Gastroesophageal sphincter (tissue), 4 donors: ENCODE data around the gene CAPRIN2. TPM values are rescaled to one million over a fixed set of nuclear protein-coding genes. Genes with fewer than 3 reads are reported as not detected.

ENCODE experiments used
- ATAC-seq: fragments of 150-250 bp; one replicate; pipeline ENCODE4 v1.9.1; 2016; ENCODE audit warnings: mild to moderate bottlenecking, moderate library complexity
- H3K27ac ChIP-seq, 4 donors: fragments of 200-600 bp; sonication (generic) in 3 of 4; 1 replicate in 3 of 4; 2 replicates in 1 of 4; pipeline ENCODE4 v1.5.1; 2016 to 2019
- H3K27me3 ChIP-seq: fragments of 200-600 bp; sonication (generic); one replicate; pipeline ENCODE4 v1.5.1; 2019
- H3K36me3 ChIP-seq, 2 donors: fragments of 200-600 bp; sonication (generic); one replicate each; pipeline ENCODE4 v1.5.1; 2019; ENCODE audit warnings: control low read depth in 1 of 2
- H3K4me1 ChIP-seq, 3 donors: fragments of 200-600 bp; sonication (generic); 1 replicate in 2 of 3; 2 replicates in 1 of 3; pipeline ENCODE4 v1.5.1; 2016 to 2019; ENCODE audit warnings: control low read depth in 2 of 3
- H3K4me3 ChIP-seq, 2 donors: fragments of 200-600 bp; sonication (generic); one replicate each; pipeline ENCODE4 v1.5.1; 2019; ENCODE audit warnings: mild to moderate bottlenecking in 1 of 2, moderate library complexity in 1 of 2
- H3K9me3 ChIP-seq, 3 donors: fragments of 200-600 bp; sonication (generic); one replicate each; pipeline ENCODE4 v1.5.1; 2017 to 2019; ENCODE audit warnings: control low read depth in 2 of 3
- EP300 ChIP-seq: sonication (generic); formaldehyde crosslinking; IDR thresholded peaks from one replicate; pipeline ENCODE4 v1.6.1; 2017; ENCODE audit warnings: antibody characterized with exemption, mild to moderate bottlenecking
- POLR2A ChIP-seq, 2 donors: fragments of 450-650 bp; IDR thresholded peaks; one replicate each; pipeline ENCODE4 v1.6.1; 2017; ENCODE audit warnings: antibody characterized with exemption in 2 of 2, mild to moderate bottlenecking in 2 of 2, moderate library complexity in 1 of 2
- POLR2AphosphoS5 ChIP-seq: sonication (generic); formaldehyde crosslinking; IDR thresholded peaks from one replicate; pipeline ENCODE4 v1.6.1; 2017; ENCODE audit warnings: antibody characterized with exemption
- WGBS, 2 donors: methylation state at CpG; one replicate each; pipeline ENCODE4 v1.1.5; 2018; ENCODE audit warnings: low coverage in 1 of 2; 5-methylcytosine and 5-hydroxymethylcytosine counted together
- total RNA-seq, 4 donors: library from RNA; depleted of rRNA; stranded (reverse); fragments of >200 nt; gene quantifications; one replicate each; pipeline ENCODE4 v1.1.0, GENCODE V29; 2016
- TF ChIP-seq, protein P1 (sequence below), 4 experiments: fragments of 200-600 bp in 2 of 4; fragments of 450-650 bp in 2 of 4; sonication (generic) in 1 of 4; IDR thresholded peaks; one replicate each; pipeline ENCODE4 v1.5.1; 2017 to 2019; ENCODE audit warnings: antibody characterized with exemption in 4 of 4, mild to moderate bottlenecking in 2 of 4, moderate library complexity in 2 of 4

The CAPRIN2 gene
- total RNA-seq, 4 donors from 2014 or later: 20.5 to 38.3 (median 27.8) TPM

DNA sequence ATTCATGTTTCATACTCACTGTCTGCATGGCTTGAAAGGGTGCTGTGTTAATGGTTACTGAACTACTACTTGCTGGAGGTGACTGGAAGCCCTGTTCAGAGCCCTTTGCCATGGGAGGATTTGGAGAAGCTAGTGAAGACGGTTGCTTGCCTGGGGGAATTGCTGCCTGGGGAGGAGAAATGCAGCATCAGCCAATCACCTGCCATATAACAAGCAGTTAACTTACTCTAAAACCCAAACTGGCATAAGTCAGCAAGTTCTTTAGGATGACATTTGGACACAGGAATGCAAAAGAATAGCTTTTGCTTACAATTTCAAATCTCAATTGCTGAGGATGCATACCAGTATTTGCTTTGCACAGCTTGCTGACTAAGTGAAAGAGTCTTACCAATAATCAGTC, 35.7 kb downstream of the CAPRIN2 start:
- Histone ChIP-seq H3K27me3 (no peaks in the 10 kb centered on the region), H3K4me1 (no peaks in the 10 kb centered on the region), H3K4me3 (no peak overlapping the region), H3K36me3 (peaks cover 10 to 87% of the 10 kb centered on the region in 2 donors), H3K9me3 (no peaks in the 10 kb centered on the region), H3K27ac (no peak overlapping the region)
- TF ChIP-seq POLR2A (IDR thresholded peaks at IDR 0.05) (no peak), POLR2AphosphoS5 (no peak), EP300 (no peak)
- TF ChIP-seq, protein P1, sequence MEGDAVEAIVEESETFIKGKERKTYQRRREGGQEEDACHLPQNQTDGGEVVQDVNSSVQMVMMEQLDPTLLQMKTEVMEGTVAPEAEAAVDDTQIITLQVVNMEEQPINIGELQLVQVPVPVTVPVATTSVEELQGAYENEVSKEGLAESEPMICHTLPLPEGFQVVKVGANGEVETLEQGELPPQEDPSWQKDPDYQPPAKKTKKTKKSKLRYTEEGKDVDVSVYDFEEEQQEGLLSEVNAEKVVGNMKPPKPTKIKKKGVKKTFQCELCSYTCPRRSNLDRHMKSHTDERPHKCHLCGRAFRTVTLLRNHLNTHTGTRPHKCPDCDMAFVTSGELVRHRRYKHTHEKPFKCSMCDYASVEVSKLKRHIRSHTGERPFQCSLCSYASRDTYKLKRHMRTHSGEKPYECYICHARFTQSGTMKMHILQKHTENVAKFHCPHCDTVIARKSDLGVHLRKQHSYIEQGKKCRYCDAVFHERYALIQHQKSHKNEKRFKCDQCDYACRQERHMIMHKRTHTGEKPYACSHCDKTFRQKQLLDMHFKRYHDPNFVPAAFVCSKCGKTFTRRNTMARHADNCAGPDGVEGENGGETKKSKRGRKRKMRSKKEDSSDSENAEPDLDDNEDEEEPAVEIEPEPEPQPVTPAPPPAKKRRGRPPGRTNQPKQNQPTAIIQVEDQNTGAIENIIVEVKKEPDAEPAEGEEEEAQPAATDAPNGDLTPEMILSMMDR (IDR thresholded peaks at IDR 0.05): no peak
- no peak for ATAC-seq
- WGBS, 2 donors: 64% methylated on average over 1 of the region's 1 CpG; no CpG with 5 or more reads in 1 of the 2 donors

DNA sequence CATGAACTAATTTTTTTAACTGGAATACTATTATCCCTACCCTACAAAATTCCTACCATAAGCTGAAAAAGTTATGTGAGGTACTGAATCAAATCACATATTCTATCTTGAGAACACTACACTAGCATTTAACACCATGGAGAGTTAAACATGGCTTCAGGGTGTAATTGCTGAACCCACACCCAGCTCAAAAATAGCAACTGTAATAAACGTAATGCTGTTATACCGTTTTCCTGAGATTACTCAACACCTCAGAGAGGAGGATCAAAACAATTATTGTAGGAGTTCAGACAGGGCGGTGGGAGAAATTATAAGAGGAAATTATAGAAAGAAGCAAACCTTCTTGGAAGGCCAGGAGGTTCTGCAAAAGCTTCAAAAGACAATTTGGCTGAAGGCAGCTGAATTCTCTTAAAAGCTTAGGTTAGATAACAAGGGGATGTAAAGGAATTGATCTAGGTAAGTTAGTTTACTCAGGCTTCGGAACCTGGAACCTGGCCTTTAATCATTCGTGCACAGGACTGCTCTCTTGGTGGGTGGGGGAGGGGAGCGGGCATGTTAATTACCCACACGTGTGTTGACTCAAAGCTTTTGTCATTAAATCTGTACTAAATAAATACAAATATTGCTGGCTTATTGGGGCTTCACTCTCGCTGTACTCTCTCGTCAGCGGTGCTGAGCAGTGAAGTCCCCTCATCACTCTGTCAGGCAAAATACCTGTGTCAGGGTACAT, 47.0 kb downstream of the CAPRIN2 start:
- Histone ChIP-seq H3K4me1 (no peaks in the 10 kb centered on the region), H3K27ac (no peak overlapping the region), H3K4me3 (no peak overlapping the region), H3K9me3 (no peaks in the 10 kb centered on the region), H3K36me3 (peaks cover 0 to 46% of the 10 kb centered on the region in 2 donors), H3K27me3 (no peaks in the 10 kb centered on the region)
- no peak for ATAC-seq
- TF ChIP-seq, protein P1 (IDR thresholded peaks at IDR 0.05): no peak
- no peak for TF ChIP-seq EP300
- TF ChIP-seq POLR2AphosphoS5: no peak
- no peak for TF ChIP-seq POLR2A (IDR thresholded peaks at IDR 0.05)
- WGBS, 2 donors: 79 to 83% methylated on average over 9 of the region's 10 CpGs

DNA sequence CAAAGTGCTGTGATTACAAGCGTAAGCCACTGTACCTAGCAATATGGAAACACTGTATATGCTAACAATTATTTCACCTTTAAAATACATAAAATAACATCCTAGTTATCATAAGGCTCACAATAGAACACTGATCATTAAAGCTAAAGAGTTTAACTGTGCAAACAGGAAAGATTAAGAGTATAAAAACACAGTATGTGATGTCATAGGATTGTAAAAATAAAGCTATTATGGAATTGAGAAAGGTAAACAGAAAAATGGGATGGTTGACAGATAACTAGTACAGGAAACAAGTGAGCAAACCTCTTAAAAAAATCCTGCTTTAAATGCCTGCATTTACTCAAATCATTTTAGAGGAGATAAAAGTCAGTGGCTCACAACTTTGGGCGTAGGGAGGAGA, 48.3 kb downstream of the CAPRIN2 start:
- Histone ChIP-seq H3K27ac (no peak overlapping the region), H3K36me3 (peaks cover 0 to 34% of the 10 kb centered on the region in 2 donors), H3K4me3 (no peak overlapping the region), H3K27me3 (no peaks in the 10 kb centered on the region), H3K9me3 (no peaks in the 10 kb centered on the region), H3K4me1 (no peaks in the 10 kb centered on the region)
- ATAC-seq: no peak
- WGBS, 2 donors: 92 to 100% methylated on average over 1 to 2 of the region's 2 CpGs
- no peak for TF ChIP-seq POLR2A (IDR thresholded peaks at IDR 0.05)
- TF ChIP-seq, protein P1 (IDR thresholded peaks at IDR 0.05): no peak
- no peak for TF ChIP-seq POLR2AphosphoS5
- TF ChIP-seq EP300: no peak

DNA sequence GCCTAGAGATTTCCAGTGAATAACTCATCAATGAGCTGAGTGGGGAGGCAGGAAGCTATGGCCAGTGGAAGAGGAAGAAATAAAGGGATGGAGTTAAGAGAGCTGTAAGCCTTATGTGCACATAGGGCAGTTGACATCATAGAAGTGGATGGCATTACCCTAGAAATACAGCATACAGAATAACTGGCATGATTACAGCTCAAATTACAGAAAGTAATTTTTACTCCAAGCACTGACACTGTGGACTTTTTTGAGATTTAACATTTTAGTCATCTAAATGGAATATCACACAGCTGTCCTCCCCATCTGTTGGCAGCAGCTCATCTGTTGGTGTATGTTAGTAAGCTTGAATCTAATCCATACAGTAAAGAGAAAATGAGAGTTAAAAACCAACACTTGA, 53.7 kb downstream of the CAPRIN2 start:
- peaks cover 0 to 7% (median 5%) of the 10 kb centered on the region in 3 donors for H3K4me1 ChIP-seq
- H3K27me3 ChIP-seq: no peaks in the 10 kb centered on the region
- TF ChIP-seq EP300: no peak
- TF ChIP-seq POLR2A (IDR thresholded peaks at IDR 0.05): no peak
- no peak overlapping the region for H3K4me3 ChIP-seq
- H3K27ac ChIP-seq: no peak overlapping the region
- ATAC-seq: no peak
- H3K36me3 ChIP-seq: no peaks in the 10 kb centered on the region
- H3K9me3 ChIP-seq: no peaks in the 10 kb centered on the region

DNA sequence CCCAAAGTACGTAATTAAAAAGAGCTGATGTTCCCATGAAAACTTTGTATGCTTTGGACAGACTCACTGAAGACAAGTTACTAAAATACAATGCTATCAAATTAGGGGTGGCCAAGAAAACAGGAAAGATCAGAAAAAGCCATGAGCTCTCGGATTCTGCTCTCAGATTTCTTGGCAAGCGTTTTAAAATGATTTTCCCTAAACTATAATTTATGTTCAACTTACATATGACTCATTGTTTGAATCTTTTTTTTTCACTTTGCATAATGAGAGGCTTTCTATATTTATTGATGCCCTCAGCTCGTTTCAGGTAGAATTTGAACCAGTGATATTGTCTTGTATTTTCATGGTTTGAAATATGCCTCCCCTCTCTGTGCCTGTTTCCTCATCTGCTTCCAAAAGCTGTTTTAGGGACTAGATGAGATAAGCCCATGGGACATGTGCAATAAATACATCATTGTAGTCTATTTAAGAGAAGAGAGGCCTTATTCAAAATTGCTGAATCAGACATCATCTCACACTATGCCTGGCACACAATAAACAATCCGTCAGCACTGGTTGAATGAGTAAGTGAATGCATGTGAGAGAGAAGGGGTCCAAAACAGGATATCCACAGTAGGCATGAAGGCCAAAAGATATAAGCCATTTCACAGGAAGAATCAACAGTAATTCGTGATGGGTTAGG, 54.4 kb downstream of the CAPRIN2 start:
- 66 to 71% methylated on average over 5 to 6 of the region's 6 CpGs for WGBS, 2 donors
- TF ChIP-seq, protein P1 (IDR thresholded peaks at IDR 0.05): no peak
- no peak for TF ChIP-seq POLR2AphosphoS5
- TF ChIP-seq POLR2A (IDR thresholded peaks at IDR 0.05): no peak
- no peak for TF ChIP-seq EP300

More for the DNA sequence above, 54.4 kb downstream of the CAPRIN2 start:
- Histone ChIP-seq H3K36me3 (no peaks in the 10 kb centered on the region), H3K27ac (no peak overlapping the region), H3K9me3 (no peaks in the 10 kb centered on the region), H3K27me3 (no peaks in the 10 kb centered on the region), H3K4me3 (no peak overlapping the region), H3K4me1 (peaks cover 0 to 8% (median 5%) of the 10 kb centered on the region in 3 donors)
- no peak for ATAC-seq
